GM18498 (cell line): Measurements from ENCODE around the gene ACBD6.
"Not testable (repeated sequence)": the region's sequence is repeated elsewhere in the genome, so short reads cannot be mapped to it uniquely, and the experiment has no call there.

Source experiments
- ATAC-seq: cut with Tn5 transposase; IDR thresholded peaks from one replicate; pipeline ENCODE4 v1.9.1; 2021; ENCODE audit warnings: mild to moderate bottlenecking, moderate library complexity; ENCODE audit not compliant: unreplicated experiment

Gene ACBD6

DNA sequence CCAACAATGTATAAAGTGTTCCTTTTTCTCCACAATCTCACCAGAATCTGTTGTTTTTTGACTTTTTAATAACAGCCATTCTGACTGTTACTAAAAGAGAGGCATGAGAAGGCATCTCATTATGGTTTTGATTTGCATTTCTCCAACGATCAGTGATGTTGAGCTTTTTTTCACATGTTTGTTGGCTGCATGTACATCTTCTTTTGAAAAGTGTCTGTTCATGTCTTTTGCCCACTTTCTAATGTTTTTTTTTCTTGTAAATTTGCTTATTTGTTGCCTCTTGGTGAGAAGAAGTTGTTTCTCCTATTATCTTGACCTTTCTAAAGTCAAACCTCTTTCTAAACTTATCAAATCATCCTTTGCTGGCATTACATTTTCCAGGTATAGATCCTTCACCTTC lies 80.8 kb downstream of the ACBD6 start:
- no peak for ATAC-seq

DNA sequence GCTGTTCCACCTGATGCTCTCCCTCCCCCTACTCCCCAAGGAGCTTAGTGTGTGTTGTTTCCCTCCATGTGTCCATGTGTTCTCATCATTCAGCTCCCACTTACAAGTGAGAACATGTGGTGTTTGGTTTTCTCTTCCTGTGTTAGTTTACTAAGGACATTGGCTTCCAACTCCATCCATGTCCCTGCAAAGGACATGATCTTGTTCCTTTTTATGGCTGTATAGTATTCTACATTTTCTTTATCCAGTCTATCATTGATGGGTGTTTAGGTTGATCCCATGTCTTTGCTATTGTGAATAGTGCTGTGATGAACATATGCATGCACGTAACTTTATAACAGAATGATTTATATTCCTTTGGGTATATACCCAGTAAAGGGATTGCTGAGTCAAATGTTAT lies 81.2 kb downstream of the ACBD6 start:
- not testable (repeated sequence) for ATAC-seq

DNA sequence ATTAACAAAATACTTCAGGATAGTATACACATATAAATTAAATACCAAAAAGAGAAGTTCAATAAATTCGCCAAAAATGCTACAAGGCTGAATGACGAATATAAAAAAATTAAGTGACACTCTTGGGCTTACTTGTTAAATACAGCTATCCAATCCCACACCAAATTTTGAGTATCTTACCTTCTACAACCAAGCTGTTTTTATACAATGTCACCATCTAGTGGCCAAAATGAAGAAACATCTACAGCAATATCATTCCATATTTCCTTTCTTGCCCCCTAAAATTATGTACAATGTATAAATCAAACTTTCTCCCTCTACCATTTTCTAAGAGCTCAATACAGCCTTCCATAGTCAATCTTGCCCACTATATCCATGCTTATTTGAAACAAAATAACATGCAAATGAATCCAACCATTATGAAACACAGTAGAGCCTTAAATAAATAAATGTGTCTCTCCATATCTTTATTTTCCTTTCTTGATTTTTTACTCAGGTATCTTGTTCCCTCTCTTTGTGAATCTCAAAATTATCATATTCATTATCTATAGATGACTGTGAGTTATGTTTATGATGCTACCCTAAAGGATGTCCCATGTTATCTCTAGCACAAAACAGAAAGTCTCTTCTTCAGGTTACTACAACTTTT lies 86.3 kb downstream of the ACBD6 start:
- no peak for ATAC-seq

DNA sequence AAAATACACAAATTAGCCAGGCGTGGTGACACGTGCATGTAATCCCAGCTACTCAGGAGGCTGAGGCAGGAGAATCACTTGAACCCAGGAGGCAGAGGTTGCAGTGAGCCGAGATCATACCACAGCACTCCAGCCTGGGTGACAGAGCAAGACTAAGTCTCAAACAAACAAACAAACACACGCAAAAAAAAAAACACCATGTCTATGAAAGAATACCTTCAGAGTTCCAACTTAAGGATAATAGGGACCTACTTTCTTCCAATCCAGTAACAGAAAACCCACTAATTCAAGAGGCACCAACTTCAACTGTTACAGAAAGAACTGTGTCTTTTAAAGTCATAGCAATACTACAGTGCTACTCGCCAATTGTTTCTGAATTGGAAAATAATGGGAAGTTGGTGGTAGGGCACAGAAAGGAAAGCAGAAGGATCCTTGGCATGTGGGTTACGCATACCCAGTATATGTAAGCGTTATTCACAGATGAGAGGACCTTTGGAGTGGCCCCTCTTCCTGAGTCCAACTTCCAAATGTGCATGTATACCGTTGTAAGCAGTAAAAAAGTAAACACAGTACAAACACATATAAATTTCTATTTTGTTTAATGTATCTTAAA lies 87.0 kb downstream of the ACBD6 start:
- ATAC-seq = no peak

DNA sequence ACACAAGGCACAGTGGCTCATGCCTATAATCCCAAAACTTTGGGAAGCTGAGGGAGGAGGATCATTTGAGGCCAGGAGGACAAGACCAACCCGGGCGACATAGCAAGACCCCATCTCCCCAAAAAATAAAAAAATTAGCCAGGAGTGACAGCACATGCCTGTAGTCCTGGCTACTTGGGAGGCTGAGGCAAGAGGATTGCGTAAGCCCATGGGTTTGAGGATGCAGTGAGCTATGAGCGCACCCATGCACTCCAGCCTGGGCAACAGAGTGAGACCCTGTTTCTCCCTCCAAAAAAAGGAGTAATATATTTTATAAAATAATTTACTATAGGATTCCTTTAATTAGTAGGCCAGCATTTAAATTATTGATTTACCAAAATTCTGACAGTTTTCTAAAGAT lies 89.8 kb downstream of the ACBD6 start:
- no peak for ATAC-seq

DNA sequence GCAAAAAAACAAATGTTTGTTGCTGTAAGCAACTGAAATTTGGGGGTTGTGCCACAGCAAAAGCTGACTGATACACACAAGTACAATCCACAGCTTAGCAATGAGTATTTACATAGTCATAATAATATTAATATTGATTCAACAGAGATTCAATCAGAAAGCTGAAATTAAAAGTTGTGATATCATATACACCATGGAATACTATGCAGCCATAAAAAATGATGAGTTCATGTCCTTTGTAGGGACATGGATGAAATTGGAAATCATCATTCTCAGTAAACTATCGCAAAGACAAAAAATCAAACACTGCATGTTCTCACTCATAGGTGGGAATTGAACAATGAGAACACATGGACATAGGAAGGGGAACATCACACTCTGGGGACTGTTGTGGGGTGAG lies 94.2 kb downstream of the ACBD6 start:
- ATAC-seq = not testable (repeated sequence)

DNA sequence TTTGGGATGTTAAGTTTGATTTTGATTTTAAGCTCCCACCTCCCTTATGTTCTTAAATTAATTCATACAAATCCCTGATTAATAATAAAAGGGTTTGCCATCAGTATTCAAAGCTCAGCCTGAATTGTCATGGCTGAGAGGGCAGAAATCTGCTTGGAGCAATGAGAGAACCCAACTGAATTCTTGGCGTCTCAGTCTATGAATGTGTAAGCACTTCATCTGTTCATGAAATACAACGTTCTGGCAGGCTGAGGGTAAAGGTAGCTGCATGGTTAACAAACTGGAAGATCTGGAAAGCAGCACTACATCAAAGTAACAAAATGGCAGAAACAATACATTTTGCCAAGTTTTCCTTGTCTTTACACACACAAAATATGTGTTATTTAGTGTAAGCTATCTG lies 95.3 kb downstream of the ACBD6 start:
- ATAC-seq = no peak

DNA sequence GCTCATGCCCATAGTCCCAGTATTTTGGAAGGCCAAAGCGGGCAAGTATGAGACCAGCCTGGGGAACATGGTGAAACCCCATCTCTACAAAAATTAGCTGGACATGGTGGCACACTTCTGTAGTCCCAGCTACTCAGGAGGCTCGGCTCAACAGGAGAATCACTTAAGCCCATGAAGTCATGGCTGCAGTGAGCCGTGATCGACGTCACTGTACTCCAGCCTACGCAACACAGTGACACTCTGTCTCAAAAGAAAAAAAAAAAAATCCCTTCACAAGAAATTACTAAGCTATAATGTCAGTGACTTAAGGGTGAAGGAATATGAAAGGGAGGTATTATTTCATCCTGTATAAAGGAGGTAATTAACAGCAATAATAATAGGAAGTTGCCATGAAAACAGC lies 99.8 kb downstream of the ACBD6 start:
- no peak for ATAC-seq

DNA sequence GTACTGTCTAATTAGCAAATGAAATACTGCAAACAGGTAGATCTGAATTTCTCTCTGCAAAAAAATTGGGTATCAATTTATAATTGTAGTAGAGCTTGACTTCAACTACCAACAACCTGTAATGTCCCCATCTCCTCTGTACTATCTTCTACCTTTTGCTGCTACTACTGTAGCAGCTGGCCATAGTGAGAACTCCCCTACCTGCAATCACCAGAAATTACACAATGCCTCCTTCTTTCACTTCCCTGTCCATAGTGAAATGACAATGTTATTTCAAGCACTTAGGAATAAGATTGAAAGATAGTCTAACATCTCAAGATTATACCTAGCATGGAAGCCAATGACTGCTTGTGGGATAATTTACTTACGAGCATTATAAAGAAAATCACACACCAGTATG lies 100.4 kb downstream of the ACBD6 start:
- no peak for ATAC-seq

DNA sequence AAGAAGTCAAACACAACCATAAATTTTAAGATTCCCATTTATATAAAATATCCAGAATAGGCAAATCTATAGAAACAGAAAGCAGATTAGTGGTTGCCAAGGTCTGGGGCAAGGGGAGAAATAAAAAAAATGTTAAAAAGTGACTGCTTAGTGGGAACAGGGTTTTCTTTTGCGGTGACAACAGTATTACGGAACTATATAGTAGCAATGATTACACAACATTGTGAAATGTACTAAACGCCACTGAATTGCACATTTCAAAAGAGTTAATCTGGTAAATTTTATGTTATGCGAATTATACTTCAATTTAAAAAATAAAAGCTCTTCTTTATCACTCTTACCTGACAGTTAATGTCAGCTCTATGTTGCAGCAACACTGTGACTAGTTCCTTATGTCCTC lies 105.2 kb downstream of the ACBD6 start:
- ATAC-seq = no peak

DNA sequence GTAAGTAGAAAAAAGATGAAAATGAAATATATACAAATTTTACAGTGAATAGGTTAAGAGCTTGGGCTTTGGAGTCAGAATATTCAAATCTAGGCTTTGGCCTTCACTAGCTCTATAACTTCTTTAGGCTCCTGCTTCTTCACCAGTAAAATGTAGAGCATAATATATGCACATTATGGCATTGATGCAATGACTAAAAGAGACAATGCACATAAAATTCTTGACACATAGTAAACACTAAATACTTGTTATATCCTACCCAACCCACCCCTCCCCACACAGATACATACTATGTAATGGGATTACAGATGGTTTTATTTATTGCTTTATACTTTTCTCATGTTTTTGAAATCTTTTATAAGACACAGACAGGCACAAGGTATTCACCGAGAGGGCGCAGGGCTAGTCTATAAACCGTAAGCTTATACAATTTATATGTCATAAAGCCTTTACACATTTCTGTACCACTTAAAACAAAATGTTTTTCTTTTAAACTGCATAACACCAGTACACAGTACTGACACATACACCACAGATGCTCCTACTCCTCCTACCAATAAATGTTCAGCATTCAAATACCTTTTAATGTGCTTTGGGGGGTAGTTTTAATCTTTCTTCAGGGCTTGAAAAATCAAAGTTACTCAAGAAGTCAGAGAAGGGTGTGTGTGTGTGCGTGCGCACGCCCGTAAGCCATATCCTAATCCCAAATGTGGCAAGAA lies 109.8 kb downstream of the ACBD6 start:
- ATAC-seq = no peak

DNA sequence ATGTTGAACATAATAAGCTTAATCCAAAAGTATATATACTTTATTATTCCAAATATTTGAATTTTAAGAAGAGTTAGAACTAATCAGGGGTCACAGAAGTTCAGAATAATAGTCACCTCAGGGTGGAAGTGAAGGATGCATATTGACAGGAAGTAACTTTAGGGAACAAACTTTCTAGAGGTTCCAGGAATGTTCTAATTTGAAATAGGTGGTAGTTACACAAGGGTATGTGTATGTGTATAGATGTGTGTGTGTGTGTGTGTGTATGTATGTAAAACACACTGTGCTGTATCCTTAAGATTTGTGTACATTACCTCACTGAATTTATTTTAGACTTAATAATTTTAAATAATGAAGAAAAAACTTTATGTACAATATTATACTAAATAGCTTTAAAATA lies 110.4 kb downstream of the ACBD6 start:
- no peak for ATAC-seq

DNA sequence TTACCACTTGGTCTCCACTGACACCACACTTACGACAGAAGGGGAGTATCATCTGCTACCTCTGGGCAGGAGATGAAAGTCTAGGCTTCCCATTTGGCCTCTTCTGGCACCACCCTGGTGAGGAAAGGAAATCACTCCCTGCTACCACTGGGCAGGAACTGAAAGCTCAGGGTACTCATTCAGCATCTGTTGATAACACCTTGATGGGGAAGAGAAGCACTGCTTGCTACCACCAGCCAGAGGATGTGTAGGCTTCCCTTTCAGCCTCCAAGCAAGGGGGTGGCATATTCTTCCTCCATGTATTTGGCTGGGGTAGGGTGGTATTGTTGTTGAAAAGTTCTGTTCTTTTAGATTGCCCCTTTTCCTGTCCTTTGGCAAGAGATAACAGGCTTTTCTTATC lies 115.0 kb downstream of the ACBD6 start:
- no peak for ATAC-seq

DNA sequence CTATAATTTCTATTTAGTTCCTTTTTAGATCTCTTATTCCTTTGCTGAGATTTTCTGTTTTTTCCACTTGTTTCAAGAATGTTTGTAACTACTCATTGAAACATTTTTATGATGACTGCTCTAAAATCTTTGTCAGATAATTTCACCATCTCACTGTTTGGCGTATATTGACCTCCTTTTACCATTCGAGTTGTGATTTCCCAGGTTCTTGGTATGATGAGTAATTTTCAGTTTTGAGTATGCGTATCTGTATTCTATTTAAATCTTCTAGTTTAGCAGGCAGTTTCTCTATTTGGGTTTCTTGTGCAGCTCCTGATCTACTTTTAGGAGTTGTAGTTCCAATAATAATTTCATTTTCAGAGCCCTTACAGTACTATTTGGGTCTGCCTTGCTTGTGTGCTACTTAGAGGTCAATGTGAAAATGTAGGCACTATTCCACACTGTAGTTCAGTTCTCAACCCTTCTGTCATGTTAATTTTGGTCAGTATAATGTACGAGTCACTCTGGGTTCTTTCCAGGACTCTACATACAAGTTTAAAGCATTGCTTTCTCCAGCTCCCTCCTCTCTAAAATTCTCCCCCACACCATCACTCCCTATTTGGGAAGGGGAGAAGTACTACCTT lies 115.5 kb downstream of the ACBD6 start:
- ATAC-seq = no peak

DNA sequence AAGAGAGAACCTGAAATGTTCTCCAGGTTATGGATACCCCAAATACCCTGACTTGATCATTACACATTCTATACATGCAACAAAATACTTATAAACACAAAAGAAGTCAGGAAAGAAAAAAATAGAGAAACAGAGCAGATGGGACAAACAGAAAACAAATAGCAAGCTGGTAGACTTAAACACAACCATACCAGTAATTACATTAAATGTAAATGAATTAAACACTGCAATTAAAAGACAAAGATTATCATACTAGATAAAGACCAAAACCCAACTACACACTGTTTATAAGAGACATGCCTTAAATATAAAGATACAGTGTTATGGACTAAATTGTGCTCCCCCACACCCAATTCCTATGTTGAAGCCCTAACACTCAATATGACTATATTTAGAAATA lies 117.2 kb downstream of the ACBD6 start:
- no peak for ATAC-seq

DNA sequence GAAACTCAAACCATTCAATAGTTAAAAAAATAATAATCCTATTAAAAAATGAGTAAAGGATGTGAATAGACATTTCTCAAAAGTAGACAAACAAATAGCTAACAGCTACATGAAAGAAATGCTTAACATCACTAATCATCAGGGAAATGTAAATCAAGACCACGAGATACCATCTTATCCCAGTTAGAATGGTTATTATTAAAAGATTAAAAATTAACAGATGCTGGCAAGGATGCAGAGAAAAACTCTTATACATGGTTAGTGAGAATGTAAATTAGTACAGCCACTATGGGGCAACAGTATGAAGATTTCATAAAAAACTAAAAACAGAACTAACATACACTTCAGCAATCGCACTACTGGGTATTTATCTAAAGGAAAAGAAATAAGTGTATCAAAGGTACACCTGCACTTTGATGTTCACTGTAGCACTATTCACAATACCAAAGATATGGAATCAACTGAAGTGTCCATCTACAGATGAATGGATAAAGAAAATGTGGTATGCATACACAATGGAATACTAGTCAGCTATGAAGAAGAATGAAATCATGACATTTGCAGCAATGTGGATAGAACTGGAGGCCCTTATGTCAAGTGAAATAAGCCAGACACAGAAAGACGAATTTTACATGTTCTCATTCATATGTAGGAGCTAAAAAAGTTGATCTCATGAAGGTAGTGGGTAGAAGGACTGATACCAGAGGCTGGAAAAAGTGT lies 117.9 kb downstream of the ACBD6 start:
- ATAC-seq = no peak

DNA sequence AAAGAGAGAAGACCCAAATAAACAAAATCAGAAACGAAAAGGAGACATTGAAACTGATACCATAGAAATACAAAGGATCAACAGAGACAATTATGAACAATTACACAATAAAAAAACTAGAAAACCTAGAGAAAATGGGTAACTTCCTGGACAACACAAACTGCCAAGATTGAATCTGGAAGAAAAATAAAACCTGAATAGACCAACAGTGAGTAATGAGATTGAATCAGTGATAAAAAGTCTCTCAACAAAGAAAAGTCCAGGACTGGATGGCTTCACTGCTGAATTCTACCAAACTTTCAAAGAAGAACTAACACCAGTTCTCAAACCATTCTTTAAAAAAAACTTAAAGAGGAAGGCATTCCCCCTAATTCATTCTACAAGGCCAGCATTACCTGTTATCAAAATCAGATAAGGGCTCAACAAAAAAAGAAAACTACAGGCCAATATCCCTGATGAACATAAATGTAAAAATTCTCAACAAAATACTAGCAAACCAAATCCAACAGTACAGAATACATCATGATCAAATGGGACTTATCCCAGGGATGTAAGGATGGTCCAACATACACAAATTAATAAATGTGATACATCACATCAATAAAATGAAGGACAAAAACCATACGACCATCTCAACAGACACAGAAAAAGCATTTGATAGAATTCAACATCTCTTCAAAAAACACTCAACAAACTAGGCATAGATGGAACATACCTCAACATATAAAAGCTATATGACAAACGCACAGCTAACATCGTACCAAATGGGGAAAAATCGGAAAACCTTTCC lies 119.9 kb downstream of the ACBD6 start:
- ATAC-seq = no peak

DNA sequence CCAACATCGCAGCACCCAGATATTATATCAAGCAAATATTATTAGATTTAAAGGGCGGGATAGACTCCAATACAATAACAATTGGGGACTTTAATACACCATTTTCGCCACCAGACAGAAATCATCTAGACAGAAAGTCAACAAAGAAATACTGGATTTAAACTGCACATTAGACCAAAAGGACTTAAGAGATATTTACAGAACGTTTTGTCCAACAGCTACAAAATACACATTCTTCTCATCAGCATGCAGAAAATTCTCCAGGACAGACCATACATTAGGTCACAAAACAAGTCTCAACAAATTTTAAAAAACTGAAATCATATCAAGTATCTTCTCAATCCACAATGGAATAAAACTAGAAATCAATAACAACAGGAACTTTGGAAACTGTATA lies 121.2 kb downstream of the ACBD6 start:
- ATAC-seq = no peak

DNA sequence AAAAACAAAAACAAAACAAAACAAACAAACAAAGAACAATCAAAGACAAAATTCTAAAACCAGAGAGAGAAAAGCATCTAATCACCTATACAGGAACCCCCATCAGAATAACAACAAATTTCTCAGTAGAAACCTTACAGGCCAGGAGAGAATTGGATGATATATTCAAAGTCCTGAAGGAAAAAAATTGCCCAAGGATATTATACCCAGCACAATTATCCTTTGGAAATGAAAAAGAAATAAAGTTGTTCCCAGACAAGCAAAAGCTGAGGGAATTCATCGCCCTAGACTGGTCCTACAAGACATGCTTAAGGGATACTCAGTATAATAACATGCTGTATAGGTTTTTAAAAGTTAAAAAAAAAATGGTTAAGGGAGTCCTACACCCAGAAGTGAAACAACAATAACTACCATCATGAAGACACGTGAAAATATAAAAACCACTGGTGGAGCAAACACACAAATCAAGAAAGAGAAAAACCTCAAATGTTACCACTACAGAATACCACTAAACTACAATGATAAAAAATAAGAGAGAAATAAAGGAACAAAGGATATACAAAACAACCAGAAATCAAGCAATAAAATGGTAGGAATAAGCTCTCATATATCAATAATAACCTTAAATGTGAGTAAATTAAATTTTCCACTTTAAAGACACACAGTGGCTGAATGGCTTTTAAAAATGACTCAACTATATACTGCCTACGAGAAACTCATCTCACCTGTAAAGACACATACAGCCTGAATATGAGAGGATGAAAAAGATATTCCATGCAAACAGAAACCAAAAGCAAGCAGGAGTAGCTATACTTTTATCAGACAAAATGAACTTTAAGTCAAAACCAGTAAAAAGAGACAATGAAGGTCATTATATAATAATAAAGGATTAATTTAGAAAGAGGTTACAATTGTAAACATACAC lies 121.9 kb downstream of the ACBD6 start:
- no peak for ATAC-seq

DNA sequence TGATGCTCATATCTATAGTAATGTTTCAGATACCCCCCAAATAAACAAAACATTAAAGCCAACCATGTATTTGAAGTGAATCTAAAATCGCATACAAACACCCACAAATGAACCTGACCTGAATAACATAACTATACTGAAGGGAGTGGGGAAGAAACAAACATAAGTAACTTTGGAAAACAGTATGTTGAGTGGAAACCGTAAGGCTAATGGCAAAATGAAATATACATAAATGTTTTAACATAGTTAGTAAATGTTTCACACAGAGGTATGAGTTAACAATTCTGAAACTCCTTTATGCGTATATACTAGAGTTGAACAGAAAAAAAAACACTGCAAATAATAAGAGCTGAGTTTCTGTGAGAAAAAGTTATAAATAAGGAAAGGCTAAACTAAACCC lies 125.6 kb downstream of the ACBD6 start:
- no peak for ATAC-seq
